ENCODE results near the gene ANXA1.

The ANXA1 gene, protein sequence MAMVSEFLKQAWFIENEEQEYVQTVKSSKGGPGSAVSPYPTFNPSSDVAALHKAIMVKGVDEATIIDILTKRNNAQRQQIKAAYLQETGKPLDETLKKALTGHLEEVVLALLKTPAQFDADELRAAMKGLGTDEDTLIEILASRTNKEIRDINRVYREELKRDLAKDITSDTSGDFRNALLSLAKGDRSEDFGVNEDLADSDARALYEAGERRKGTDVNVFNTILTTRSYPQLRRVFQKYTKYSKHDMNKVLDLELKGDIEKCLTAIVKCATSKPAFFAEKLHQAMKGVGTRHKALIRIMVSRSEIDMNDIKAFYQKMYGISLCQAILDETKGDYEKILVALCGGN

DNA sequence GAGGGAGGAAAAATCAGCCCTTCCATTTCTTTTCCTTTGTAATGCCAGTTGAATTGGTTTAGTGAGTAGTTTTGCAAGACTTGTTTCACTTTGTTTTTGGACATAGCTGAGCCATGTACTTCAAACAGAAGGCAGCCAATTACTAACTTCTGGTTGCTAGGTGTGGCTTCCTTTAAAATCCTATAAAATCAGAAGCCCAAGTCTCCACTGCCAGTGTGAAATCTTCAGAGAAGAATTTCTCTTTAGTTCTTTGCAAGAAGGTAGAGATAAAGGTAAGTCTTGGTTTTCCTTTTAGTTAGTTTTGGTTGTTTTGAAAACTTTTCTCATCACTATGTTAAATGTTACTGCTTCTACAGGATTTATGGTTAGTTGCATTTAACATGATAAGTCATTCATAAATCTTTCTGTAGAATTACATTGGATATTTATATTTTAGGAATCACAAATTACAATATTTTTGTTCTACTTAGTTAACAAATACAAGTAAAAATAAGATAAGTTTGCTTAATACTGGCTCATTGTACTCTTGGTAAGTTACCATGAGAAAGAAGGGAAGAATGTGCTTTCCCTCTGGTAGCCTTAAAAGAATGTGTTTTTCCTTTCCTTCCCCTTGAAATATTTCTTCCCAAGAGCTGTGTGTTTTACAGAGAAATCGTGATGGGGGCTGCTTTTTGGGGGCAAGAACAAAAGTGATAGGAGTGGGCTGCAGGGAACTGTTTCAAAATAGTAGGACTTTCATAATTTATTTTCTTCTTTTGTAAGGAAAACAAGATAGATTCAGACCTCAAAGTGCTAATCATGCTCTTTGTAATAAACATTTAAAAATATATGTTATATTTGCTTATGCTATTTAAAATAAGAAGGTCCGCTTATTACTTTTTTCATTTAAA, at the start of gene ANXA1:
ANXA1 (plus strand) TSS at position 213 of the 890 bp plus-strand sequence. CDS start 6,671 bp downstream, outside the sequence.
- DNase-seq (no peak), ATAC-seq (no peak)

DNA sequence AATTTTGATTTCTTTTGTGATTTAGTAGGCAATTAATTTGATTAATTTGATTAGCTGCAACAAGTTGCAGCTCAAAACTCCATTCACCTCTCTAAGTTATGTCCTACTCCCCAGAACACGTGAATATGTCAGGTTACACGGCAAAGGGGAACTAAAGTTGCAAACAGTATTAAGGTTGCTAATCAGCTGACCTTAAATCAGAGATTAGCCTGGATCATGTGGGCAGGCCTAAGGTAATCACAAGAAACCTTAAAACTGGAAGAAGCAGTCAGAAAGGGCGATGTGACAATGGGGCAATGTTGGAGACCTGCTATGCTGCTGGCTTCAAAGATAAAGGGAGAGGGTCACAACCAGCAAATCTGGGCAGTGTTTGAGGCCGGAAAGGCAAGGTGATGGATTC, 47.3 kb upstream of the ANXA1 start:
- DNase-seq (no peak), ATAC-seq (no peak)

DNA sequence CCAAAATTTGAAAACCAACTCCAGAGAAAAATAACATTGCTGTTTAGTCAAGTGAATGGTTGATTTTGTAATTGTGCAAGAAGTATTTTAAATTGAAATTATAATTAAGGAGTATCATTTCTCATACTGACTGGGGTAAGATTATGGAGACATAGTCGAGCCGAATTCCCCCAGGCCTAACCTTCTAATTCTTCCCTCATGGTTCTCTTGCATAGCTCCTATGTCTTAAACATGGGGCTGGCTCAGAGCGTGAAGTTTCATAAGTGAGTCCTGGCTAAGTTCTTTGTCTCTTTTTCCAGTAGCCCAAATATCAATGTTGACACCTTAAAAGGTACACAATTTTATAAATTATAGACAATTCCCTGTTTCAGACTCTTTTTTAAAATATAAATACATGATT, 46.7 kb upstream of the ANXA1 start:
- no peak for DNase-seq
- no peak for ATAC-seq

DNA sequence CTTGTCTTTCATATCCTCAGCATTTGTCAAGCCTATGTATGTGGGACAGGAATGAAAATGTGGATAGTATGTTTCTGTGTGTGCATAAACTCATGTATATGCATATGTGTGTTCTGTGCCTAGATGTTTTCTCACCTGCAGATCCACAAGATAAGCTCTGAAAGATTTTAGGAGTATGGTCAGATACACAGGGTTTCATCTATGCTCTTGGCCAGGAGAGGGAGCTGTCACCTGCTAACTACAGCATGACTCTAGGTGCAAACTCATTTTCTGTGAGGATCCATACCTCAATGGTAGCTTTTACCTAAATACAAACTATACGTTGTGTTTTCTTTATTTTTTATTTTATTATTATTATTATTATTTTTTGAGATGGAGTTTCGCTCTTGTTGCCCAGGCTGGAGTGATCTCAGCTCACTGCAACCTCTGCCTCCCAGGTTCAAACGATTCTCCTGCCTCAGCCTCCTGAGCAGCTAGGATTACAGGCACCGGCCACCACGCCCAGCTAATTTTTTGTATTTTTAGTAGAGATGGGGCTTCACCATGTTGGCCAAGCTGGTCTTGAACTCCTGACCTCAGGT, 44.1 kb upstream of the ANXA1 start:
- DNase-seq (peak; percentile 57), ATAC-seq (peak; percentile 72)

DNA sequence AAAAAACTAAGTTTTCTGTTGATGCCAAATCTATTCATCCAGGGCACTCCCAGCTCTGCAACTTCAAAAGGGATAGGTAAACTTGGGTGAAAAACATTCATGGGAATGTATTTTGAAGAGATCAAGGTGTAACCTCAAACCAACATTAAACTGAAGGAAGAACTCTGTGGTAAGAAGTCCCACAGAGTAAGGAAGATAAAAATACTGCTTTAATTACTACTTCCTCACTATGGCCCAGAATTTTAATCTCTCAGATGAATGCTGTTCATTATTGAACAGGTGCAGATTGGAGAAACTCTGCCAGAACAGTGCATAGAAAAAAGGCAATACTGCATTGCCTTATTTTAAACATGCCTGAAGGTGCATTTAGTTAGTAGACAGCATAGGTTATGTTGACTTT, 37.6 kb upstream of the ANXA1 start:
- DNase-seq (no peak), ATAC-seq (no peak)

DNA sequence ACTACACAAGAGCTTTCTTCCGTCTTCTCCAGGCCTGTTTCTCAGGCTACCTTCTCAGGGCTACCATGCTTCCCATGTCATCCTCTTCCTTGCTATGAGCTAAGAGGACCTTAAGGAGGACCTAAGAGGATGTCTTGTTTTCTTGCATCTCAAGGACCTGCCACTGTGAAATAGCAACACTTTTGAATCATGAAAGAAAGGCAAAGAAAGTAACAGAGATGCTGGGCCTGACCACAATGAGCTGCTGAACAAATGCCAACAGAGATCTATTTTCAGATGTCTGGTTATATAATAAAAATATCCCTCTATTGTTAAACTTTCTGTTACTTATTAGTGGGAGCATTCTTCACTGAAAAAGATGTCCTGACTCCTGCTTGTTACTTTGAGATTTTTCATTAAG, 36.7 kb upstream of the ANXA1 start:
- no peak for DNase-seq
- no peak for ATAC-seq

DNA sequence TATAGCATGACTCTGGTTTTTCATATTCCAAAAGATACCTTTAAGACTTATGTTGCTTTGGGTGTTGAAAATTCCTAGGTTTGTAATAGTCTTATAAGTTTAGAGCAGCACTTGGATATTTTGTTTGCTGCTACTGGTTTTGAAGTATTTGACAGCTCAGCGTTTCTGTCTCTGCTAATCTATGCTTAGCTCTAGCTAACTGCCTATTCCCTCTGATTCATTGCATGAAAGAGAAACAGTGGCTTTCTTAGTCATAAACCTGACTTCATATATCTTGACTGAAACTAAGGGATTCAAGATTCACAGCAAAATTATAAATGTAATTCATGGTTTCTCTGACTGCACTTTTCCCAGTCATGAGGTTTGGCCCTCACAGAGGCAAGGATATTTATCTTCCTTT, 35.6 kb upstream of the ANXA1 start:
- DNase-seq = no peak
- ATAC-seq = peak; percentile 96

DNA sequence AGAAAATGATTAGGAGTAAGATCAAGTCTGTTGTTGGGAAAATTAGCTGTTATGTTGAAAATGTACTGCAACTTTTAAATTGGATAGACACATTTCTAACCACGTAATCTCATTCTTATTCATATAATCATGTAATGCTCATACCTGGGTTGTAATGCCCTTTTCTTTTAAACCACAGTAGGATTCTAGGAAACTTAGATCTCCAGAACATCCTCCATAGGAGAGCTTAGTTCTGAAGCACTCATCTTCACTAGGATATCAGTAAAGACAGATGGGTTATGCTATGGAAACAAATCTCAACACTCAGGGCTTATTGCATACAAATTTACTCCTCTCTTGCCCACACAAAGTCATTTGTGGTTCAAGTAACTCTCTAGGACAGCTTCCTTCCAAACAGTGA, 34.8 kb upstream of the ANXA1 start:
- peak; percentile 39 for ATAC-seq
- no peak for DNase-seq

DNA sequence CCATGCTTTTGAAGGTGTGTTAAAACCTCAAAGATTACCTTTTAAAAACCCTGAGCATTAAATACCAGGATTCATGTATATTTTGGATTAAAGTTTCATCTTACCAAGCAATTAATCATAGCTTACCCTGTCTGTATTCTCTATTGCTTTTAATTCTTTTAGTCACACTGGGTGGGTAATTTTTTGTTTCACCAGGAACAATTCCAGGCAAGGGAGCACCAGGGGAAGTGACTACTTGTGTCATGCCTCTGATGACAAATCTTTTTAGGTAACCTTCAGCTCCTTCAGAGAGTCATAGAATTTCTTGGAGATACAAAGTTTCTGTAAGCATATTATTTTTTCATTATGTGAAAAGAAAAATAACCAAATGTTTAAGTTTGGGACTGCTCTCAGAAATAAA, 33.4 kb upstream of the ANXA1 start:
- ATAC-seq (no peak), DNase-seq (no peak)

DNA sequence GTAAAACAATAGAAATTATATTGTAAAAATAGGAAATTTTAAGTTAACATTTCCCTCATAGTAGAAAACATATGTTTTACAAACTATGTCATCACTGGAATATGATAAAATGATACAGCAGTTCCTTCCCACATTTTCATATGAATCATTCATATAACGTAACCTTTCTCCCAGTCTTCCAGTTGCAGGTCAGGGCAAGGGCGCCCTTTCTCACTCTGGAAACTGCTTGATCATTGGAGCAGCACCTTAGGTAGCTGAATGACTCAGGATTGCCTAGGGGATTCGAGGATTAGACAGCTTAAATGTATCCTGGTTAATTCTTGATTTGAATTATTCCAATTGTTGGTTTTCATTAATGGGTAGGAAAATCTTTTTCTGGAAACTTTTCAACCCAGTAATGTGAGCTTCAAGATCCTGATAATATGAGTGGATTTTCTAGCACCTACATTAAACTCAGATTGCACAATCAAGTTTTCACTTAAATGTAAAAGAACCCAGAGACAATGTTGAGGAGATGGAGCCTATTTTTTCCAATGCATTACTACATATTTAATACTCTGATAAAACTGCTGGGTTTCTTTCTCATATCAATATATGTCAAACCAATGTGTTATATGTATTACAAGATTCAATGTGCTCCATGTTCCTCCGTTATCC, 32.6 kb upstream of the ANXA1 start:
- no peak for DNase-seq

DNA sequence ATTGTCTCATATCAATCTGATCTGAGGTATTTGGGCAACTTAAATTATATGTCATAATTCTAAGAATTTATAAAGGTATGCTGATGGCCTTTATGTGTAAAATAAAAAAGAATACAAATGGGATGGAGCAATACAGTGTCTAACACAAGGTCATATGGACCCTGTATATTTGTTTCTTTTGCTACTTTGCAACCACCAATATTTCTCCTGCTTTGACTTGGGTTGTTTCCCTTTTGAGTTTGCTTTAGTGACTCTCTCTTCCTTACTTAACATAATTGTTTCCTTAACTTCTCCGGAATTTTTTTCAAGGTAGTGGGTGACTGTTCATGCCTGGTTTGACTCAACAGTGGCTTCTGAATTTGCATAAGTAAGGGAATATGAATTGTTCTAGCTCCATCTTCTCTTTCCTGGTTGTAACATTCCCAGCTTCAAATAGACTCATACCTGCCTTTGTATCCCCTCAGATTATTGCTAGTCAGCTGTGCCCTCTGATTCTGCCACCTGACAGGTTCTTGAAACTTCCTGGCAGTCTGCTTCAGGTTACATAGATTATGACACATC, 30.2 kb upstream of the ANXA1 start:
- no peak for ATAC-seq
- no peak for DNase-seq

More for the DNA sequence above, 32.6 kb upstream of the ANXA1 start:
- ATAC-seq = no peak

DNA sequence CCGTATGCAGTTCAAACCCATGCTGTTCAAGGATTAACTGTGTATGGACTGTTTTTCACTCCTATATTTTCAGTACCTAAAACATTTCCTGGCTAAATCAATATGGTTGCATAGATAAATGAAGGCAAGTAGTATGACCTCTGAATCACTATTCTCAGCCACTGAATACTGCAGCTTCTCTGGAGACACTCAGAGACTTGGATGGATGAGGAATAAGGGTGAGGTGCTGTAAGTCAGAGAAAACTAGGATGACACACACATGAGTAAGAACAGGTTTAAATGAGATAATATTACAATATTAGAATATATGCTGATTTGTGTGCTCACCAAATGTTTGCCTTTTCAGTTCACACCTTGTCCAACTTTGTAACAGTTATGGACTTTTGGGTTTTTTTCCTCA, 26.0 kb upstream of the ANXA1 start:
- DNase-seq = no peak

DNA sequence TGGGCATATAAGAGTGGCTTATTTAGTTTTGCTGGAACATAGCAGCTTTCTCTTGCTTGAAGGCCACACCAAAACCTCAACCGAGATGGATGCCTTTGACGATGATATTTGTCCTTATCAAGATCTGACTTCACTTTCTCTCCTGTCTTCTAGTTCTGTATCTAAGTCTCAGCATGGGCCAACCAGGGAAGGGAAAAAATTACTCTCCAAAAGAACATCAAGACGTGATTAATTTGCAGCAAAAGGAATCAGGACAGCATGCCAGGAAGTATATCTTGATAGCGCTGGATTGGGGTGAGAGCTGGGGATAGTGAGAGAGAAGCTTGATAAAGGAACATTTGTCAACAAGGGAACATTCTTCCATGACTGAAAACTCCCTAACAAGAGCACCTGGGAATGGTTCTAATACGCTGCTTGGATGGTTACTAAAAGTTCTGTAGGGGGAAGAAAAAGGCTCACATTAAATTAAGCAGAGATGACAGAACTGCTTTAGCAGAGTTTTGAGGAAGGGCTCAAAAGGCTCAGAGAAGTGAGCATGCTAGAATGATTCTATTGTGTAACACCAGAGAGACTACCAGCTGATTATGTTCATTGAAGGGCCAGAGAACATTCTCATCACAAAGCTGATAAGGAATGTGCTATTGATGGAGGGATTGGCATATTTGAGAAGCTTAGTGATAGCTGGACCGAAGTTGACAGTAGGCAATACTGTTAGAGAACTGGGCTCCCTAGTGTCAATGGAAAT, 21.6 kb upstream of the ANXA1 start:
- no peak for ATAC-seq
- DNase-seq = no peak

More for the DNA sequence above, 26.0 kb upstream of the ANXA1 start:
- ATAC-seq = no peak

DNA sequence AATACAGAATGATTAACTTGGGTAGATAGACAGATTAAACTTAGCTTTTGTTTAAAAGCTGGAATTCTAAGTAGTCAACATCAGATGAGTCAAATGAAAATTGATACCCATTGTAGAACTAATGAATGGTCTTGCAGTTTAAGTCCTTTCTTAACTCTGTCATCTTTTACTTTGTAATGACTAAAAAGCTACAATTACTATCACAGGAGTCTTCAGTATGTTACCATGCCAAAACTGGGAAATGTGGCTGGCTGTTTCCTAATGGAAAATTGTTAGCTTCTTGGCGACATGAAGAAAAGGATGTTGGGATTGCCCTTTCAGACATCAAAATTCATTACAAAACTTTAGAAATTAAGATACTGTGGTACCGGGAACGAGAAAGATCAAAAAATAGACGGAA, 20.2 kb upstream of the ANXA1 start:
- no peak for ATAC-seq
- DNase-seq = no peak

DNA sequence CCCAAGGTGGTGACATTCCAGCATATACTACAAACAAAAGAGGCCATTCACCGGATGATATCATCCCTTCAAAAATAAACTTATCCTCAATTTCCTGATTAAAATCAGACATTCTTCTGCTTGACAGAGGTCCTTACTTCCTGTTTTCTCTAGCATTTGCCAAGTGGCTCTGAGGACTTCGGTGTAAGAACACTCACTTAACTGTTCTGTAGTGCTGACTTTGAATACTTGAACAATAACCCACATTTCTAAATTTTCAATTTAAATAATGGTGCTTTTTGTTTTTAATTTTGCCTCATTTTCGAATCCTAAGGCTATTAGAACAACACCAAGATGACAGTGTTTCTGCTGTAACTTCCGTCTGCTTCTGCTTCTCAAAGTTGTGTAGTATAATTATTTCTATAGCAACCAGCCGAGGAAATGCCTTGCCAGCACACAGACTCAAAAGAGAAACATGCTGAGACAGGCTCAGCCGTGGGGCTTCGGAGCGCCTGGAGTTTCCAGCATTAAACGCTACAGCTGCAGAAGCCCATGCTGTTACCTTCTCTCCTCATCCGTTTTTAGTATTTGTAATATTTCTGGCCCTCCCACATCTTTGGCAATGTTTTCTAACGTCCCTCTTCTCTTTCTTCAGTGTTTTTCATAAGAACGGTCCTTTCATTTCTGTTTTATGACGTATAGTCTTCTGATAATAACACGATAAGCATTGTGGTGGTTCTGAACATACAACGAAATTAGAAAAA, 19.5 kb upstream of the ANXA1 start:
- ATAC-seq (peak; percentile 92), DNase-seq (peak; percentile 62)

DNA sequence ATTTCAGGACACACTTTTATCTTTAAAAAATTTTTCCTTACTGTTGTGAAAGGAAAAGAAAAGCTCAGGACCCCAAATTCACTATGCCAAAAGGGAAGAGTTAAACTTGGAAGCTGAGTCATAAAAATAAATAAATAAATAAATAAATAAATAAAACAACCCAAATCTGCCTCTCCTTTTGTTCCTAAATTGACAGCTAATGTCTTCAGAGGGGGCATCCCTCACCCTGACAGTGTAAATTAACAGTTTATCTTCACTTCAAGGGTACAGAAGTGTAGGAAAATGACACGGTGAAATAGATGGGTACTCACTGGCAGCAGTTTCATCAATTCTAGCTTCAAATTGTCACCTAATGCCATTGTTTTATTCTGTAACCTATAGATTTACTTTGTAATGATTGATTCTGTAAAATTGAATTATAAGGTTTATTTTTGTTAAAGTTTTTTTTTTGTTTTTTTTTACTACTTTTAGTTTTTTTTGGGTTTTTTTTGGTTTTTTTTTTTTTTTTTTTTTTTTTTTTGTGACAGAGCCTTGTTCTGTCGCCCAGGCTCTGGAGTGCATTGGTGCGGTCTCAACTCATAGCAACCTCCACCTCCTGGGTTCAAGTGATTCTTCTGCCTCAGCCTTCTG, 18.5 kb upstream of the ANXA1 start:
- DNase-seq = no peak
- no peak for ATAC-seq

DNA sequence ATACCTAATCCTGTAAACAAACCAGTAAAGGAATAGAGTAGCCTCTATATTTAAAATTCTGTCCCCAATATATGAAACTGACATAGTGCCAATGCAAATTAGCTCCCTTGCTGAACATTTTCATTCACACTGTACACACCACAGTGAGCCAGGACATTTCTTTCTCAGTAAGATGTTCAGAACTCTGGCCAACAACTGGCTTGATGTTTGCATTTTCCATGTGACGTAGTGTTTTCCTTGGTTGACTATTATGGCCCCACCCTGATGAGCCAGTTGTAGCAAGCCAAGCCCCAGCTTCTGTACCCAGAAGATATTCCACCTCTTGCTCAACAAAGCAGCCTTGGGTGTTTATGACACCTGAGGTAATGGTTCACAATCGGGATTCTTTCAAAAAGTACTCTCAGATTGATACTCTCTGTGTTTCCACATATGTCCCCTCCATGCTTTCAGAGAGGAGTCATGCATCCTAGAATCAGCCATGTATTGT, 17.7 kb upstream of the ANXA1 start:
- no peak for DNase-seq
- no peak for ATAC-seq

DNA sequence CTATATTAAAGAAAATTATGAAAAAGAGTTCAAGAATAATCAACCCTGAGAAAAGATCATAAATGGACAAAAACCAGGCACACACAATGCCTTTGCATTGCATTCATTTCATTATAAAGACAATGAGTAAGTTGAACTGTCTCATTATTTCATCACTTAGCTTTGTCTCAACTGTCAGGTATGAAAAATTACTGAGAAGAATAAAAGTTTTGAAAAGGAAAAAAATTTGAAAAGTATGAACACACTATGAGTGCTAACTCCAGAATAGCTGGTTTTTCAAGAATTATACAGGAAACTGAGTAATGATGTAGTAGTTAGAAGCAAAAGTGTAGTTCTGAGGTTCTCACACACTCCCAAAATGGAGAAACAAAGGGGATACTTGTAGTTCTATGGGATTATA, 16.3 kb upstream of the ANXA1 start:
- no peak for ATAC-seq
- DNase-seq = no peak

DNA sequence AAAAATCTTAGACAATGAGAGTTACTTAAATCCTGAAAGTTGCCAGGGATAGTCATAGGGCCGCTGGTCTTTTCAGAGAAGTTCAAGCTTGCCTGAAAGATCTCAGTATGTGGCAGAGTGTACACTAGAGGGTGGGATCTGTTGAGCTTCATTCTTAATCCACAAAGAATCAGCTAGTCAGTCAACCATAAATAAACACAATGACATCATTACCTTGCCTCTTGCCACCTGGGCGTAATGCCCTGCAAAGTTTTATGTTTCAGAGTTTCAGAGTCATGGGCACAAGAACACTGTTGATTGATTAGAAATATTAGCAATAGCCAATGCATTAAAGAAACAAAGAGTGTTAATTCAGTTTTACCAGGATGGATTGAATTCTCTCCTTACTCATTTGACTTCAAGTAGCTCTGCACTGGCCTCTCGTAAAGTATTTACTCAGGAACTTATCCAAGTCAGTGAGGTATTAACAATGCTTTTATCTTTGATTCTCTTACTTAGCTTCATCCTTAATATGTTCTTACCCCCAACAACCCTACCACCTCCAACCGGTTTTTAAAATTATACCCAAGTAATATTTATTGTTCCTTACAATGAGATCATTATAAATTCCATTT, 14.3 kb upstream of the ANXA1 start:
- ATAC-seq = no peak
- DNase-seq = no peak

DNA sequence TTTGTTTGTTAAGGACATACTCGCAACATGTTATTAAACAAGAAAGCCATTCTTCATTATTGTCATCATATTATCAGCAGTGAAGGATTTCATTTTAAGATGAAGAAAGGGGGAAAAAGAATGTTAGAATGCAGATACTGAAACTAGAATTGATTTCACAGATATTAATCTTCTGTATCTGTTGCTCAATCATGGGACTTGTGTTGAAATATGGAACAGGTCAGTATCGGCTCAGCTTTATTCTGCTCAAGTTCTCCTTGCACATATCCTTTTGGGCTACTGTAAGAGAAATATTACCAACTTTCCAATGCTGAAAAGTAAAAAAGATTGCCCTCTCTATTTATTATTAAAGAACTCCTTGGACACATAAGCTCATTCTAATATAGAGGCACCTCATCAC, 13.8 kb upstream of the ANXA1 start:
- ATAC-seq (no peak), DNase-seq (no peak)
